Measurements from ENCODE around the gene DPPA2.

DPPA2 gene

GRCh38 chr3:109325109-109325508, 8.8 kb upstream of the DPPA2 start:
- no peak for DNase-seq (ENCODE audit: low spot score)

DNA sequence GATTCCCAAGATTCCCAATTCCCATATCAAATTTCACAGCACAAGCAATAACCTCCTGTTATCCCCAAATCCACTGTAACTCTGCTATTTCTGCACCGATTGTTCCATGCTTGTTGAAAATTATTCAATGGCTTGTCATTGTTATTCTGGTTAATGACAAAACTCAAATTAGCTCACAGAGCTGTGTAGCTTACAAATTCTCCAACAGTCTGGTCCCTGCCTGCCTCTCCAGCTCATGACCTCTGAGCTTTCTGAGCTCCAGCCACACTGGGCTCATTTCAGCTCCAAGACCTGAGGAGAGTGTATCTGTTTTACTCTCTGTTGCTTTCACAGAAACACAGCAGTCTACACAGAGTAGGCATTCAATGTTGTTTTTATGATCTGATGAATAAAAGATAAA, 3.3 kb downstream of the DPPA2 start:
- DNase-seq (ENCODE audit: low spot score): no peak

DNA sequence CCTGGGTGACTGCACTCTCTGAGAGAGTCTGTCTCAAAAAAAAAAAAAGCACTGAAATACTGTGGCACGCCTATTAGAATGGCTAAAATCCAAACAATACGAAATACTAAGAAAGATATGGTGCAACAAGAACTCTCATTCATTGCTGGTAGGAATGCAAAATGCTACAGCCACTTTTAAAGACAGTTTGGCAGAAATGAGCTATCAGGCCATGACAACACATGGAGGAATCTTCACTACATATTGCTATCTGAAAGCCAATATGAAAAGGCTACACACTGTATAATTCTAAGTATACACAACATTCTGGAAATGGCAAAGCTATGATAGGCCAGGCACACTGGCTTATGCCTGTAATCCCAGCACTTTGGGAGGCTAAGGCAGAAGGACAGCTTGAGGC, 18.8 kb downstream of the DPPA2 start:
- no peak for DNase-seq (ENCODE audit: low spot score)

DNA sequence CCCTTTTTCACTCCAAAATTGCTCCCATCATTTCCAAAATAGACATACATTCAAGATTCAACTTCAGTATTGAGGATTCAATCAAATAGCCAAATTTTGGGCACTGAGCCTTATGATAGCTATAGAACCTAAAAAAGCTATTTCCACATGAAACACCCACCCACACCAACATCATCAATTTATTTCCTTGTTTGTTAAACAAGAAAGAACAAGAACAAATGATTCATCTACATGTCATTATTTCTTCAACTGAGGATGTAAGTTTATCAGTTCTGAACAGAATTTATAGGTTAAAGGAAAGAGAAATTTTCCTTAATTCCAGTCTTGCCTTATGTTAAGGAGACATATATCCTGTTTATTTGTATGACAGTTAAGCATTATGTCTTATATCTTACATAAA, 32.2 kb downstream of the DPPA2 start:
- no peak for DNase-seq (ENCODE audit: low spot score)

DNA sequence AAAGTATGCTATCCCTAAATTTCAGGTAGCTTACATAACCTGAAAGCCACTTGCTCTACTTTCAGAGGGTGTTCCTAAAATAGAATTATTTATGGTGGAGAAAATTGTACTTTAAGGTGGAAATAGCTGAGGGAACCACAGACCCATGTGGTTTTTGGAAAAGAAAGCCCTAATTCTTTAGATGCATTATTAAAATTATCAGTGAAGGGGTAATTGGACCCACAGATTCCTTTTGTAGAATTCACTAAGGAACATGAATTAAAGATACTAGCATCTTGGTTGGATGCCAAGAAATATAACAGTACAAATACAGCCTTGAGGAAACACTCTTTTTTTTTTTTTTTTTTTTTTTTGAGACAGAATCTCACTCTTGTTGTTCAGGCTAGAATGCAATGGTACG, 37.8 kb downstream of the DPPA2 start:
- DNase-seq (ENCODE audit: low spot score): no peak

GRCh38 chr3:109278141-109278540, 38.2 kb downstream of the DPPA2 start:
- no peak for DNase-seq (ENCODE audit: low spot score)

DNA sequence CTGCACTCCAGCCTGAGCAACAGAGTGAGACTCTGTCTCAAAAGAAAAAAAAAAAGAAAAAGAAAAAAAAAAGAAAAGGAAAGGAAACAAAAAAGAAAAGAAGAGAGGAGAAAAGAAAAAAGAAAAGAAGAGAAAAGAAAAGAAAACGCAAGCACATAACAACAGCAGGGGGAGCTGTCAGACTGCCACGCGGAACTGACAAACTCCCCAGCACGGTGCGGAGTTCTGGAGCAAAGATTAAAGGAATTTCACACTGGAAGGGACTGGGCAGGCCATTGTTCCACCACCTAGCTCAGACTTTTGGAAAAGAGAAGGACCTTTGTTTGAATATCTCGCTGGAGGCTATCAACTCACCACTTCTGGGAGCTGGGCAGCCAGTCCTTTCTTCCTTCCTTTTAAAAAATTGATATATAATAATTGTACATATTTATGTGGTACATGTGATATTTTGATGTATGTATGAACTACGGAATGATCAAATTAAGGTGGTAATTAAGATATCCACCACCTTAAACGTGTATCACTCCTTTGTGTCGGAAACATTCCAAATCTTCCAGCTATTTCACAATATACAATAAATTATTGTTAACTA, 40.5 kb downstream of the DPPA2 start:
- DNase-seq (ENCODE audit: low spot score): peak; percentile 74

- no peak for DNase-seq (ENCODE audit: low spot score)
Observed at GRCh38 chr3:109270779-109271178, 45.5 kb downstream of the DPPA2 start.

DNA sequence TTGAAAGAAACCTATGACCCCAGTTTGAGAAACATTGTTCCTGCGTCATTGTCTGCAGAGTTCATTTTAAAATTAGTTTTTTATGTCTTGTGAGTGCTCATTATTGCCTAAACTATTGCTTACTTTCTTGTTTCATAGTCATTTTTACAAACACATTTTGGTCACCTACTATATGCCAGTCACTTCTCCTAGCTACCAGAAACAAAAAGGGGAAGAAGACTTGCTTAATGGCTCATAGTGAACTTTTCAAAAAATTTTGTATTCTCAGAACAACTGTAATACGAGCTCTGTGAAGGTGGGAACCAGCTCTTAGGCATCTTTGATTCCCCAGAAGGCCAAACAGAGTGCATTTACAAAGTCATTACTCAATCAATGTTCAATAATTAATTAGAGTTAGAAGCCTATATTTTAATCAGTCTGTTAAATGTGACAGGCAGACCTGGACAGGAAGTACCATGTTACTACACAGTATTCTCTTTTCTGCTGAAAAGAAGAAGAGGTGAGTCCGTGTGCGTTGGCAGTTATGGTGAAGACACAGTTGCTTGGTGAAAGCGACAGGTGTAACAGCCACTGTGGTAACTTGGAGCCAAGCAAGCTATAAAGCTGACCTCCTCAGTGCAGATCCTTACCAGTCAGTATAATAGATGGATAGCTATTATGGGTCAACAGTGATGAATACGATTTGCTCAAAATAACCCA, 46.6 kb downstream of the DPPA2 start:
- no peak for DNase-seq (ENCODE audit: low spot score)

DNA sequence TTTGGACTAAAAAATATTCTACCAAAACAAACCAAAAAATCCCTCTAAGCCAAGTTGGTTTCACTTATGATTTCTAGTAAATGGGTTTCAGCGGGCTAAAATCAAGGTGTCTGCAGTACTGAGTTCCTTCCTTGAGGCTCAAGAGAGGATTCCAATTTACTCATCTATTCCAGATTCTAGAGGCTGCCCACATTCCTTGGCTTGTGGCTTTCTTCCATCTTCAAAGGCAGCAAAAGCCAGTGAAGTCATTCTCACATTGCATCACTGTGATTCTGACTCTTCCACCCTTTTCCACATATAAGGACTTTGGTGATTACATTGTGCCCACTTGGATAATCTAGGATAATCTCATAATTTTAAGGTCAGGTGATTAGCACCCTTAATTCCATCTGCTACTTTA, 48.1 kb downstream of the DPPA2 start:
- no peak for DNase-seq (ENCODE audit: low spot score)

- no peak for DNase-seq (ENCODE audit: low spot score)
Observed at GRCh38 chr3:109265295-109265694, 51.0 kb downstream of the DPPA2 start.

DNA sequence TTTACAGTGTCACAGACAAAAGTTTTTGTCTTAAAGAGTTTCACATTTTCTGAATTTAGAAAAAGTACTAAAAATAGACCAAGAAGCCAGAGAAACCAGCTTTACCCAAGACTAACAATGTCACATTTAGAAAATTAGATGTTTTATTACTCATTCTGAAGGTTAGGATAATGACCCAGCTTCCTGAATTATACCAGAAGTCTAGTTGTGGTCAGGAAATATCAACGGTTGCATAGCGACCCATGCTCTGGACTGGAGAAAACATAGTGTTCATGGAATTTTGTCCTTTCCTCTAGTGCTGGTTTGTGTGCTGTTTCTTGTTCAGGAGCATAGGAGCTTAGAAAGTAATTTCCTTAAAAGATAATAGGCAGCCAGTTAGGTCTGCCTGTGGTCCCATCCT, 59.0 kb downstream of the DPPA2 start:
- peak; percentile 47 for DNase-seq (ENCODE audit: low spot score)

GRCh38 chr3:109254770-109255169, 61.5 kb downstream of the DPPA2 start:
- no peak for DNase-seq (ENCODE audit: low spot score)

DNA sequence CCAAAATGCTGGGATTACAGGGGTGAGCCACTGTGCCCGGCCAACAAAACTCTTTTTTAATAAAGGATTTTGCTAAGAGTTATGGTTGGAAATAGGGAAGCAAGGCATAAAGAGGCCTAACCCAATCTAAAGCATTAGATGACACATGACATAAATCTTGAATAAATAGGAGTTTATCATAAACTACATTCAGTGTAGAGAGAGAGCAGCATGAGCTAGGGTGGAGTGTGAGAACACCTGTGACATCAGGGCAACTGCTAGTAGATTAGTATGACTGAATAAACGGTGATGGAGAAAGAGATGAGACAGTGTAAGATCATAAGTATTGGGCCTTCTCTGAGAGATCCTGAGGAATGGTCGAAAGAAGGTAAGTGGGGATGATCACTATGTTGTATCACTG, 63.7 kb downstream of the DPPA2 start:
- no peak for DNase-seq (ENCODE audit: low spot score)

Measured in AG20443 (cell line).